Endothelial cell of umbilical vein (primary cell): ENCODE results near the gene ARHGEF37.

ENCODE experiments used
- EZH2 ChIP-seq: IDR thresholded peaks from 2 replicates; pipeline ENCODE4 v1.6.1; 2012; ENCODE audit warnings: borderline replicate concordance, low read depth, mild to moderate bottlenecking, moderate library complexity, low read length, inconsistent platforms; ENCODE audit not compliant: severe bottlenecking
- JUN ChIP-seq: IDR thresholded peaks from 2 replicates; pipeline ENCODE4 v1.6.1; 2011; ENCODE audit warnings: borderline replicate concordance, low read depth; ENCODE audit not compliant: insufficient read length, insufficient read depth
- MYC ChIP-seq: IDR thresholded peaks from one replicate; pipeline ENCODE4 v1.6.1; 2011; ENCODE audit warnings: mild to moderate bottlenecking, low read depth, low read length
- POLR2A ChIP-seq: IDR thresholded peaks from 2 replicates; pipeline ENCODE4 v1.6.1; 2012; ENCODE audit warnings: low read depth, mild to moderate bottlenecking, control low read depth, low read length
- POLR2AphosphoS5 ChIP-seq: IDR thresholded peaks from 2 replicates; pipeline ENCODE4 v1.6.1; 2012; ENCODE audit warnings: low read depth, mild to moderate bottlenecking, control low read depth, low read length, moderate library complexity; ENCODE audit not compliant: insufficient read depth
- TF ChIP-seq, protein P1 (sequence below), 2 donors: IDR thresholded peaks; 1 replicate in 1 of 2; 2 replicates in 1 of 2; pipeline ENCODE4 v1.5.1; 2011; ENCODE audit warnings: low read length in 2 of 2, mild to moderate bottlenecking in 2 of 2, moderate library complexity in 2 of 2, control low read depth in 1 of 2, inconsistent platforms in 1 of 2, low read depth in 1 of 2; ENCODE audit not compliant: insufficient read depth in 1 of 2; ENCODE audit errors: extremely low read depth in 1 of 2

GRCh38 chr5:149636861-149637246 lies 55.6 kb downstream of the ARHGEF37 start:
- TF ChIP-seq, protein P1, sequence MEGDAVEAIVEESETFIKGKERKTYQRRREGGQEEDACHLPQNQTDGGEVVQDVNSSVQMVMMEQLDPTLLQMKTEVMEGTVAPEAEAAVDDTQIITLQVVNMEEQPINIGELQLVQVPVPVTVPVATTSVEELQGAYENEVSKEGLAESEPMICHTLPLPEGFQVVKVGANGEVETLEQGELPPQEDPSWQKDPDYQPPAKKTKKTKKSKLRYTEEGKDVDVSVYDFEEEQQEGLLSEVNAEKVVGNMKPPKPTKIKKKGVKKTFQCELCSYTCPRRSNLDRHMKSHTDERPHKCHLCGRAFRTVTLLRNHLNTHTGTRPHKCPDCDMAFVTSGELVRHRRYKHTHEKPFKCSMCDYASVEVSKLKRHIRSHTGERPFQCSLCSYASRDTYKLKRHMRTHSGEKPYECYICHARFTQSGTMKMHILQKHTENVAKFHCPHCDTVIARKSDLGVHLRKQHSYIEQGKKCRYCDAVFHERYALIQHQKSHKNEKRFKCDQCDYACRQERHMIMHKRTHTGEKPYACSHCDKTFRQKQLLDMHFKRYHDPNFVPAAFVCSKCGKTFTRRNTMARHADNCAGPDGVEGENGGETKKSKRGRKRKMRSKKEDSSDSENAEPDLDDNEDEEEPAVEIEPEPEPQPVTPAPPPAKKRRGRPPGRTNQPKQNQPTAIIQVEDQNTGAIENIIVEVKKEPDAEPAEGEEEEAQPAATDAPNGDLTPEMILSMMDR (IDR thresholded peaks at IDR 0.05; ENCODE audit: extremely low read depth in 1 of 2, insufficient read depth in 1 of 2, low read depth in 1 of 2, low read length in 2 of 2): peak; percentile 72 to 74
- no peak for TF ChIP-seq POLR2AphosphoS5
- TF ChIP-seq MYC: no peak
- TF ChIP-seq POLR2A: no peak
- no peak for TF ChIP-seq EZH2
- TF ChIP-seq JUN: no peak
